T-helper 2 cell treated with Interferon-gamma antibody and Interleukin-4, amounts not matched to agents 100 ng/mL and 5 ng/mL, for 36 hours (primary cell): Measurements from ENCODE around the gene GTPBP4. TPM values are rescaled to one million over a fixed set of nuclear protein-coding genes. Genes with fewer than 3 reads are reported as not detected.
"Not testable (repeated sequence)": the region's sequence is repeated elsewhere in the genome, so short reads cannot be mapped to it uniquely, and the experiment has no call there.

ENCODE experiments used
- intact Hi-C: fragments of 100-400 bp; cut with micrococcal nuclease; formaldehyde crosslinking; loops from one replicate; pipeline ENCODE4 v1.15.1; 2023
- total RNA-seq: library from RNA; stranded (reverse); gene quantifications from 2 replicates; pipeline ENCODE4 v1.2.3, GENCODE V29; 2022

Gene GTPBP4
- total RNA-seq, 1 donor from 2014 or later: 75.6 TPM

DNA sequence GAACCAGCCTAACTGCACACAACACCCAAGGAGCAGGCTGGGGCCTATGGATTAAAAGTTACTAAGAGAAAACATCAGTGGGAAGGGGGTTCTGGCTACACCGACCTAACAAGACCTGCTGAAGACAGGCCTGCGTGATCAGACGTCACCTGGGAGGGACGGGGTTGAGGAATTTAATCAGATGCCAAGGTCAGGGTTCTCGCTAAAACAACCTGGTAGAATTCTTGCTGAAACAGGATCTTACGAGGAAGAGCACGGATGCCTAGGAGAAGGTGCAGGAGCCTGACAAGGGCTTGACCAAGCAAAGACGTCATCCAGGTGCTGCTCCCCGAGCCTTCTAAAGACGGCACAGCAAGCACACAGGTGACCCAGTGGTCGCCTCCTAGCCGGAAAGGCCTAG is 35.9 kb downstream of the GTPBP4 start:
- intact Hi-C loops: no loop called here

- intact Hi-C loops: no loop called here
These were observed 37.4 kb downstream of the GTPBP4 start, which contains the start of gene IDI2 for GRCh38 chr10:1025683-1026082. IDI2 (minus strand) TSS chr10:1025859; CDS start chr10:1024723, 1,136 bp downstream.

GRCh38 chr10:1026578-1026977 is 38.3 kb downstream of the GTPBP4 start:
- intact Hi-C loops: no loop called here

GRCh38 chr10:1029838-1030237 is 41.6 kb downstream of the GTPBP4 start:
- intact Hi-C loops: no loop called here

DNA sequence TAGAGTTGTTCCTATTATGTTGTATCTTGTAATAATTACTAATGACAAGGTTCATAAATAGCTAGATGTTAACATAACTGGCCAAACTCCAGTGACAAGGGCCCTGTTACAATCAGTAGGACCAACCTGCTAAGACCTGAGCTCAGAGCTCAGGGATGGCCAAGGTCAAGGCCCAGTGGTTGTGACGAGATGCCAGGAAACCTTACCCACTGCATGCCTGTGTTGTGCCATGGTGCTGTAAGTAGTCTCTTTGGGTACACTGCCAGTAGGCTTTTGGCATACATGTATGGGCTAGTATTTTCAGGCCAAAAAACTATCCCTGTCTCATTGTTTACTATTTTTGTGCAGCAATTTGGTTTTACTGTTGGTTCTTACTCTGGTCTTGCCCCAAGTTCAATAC is 45.4 kb downstream of the GTPBP4 start:
- intact Hi-C loops: no loop called here

DNA sequence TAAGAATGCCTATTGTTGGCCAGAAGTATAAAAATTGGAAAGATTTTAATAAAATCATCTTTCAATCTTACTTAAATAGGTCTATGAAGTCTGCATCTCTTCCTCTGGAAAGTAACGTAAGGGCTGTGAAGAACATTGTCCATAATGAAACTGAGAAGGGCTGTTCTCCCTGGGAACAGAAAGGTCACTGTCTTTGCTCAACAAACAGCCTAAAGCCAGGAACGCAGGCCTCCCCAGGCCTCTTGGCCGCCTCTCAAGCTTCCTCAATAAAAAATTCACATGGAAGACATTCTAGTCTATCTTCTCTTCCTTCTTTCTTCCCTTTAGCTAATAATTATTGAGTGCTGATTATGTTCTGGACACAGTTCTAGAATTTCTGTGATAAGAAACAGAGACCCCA is 46.5 kb downstream of the GTPBP4 start:
- intact Hi-C loops: no loop called here

- intact Hi-C loops: no loop called here
These were observed 47.0 kb downstream of the GTPBP4 start for GRCh38 chr10:1035201-1035600.

DNA sequence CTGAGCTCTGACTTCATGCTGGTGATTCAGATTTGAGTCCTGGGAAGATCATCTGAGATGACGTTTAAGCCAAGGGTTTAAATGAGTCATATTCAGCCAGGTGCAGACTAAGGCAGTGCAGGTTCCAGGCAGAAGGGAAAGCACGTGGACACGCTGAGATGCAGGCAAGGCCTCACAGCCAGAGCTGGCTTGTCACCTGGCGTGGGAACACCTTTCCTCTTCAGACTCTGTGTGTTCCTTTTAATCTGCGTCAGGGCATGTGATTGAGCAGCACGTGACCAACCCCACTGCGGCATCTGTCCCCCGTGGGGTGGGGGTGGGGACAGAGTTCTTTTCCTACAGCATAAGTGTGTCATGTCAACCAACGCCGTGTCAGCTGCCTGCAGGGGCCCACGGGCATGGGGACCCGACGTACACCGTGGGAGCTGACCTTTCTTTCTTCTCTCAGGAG is 48.1 kb downstream of the GTPBP4 start:
- intact Hi-C loops: no loop called here

DNA sequence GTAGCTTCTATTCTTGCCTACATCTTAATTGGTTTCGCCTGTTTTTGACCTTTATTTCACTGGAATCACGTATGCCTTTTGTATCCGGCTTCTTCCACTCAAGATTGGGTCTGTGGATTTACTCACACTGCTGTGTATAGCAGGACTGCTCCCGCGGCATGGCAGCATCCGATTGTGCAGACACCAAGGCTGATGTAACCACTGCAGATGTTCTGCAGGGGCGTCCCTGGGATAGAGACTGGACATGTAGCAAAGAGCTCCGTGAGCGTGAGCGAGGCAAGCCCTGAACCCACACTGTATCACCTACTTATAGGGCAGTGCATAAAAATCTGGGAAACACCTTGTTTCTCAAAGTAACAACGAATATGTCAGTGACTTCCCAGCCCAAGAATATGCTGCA is 48.9 kb downstream of the GTPBP4 start:
- intact Hi-C loops: no loop called here

DNA sequence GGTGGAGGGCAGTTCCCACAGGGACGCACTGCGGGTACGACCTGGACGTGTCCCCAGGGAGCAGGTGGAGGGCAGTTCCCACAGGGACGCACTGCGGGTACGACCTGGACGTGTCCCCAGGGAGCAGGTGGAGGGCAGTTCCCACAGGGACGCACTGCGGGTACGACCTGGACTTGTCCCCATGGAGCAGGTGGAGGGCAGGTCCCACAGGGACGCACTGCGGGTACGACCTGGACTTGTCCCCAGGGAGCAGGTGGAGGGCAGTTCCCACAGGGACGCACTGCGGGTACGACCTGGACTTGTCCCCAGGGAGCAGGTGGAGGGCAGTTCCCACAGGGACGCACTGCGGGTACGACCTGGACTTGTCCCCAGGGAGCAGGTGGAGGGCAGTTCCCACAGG is 50.5 kb downstream of the GTPBP4 start:
- intact Hi-C loops: not testable (repeated sequence)

- intact Hi-C loops: no loop called here
These were observed 51.9 kb downstream of the GTPBP4 start for GRCh38 chr10:1040133-1040532.

DNA sequence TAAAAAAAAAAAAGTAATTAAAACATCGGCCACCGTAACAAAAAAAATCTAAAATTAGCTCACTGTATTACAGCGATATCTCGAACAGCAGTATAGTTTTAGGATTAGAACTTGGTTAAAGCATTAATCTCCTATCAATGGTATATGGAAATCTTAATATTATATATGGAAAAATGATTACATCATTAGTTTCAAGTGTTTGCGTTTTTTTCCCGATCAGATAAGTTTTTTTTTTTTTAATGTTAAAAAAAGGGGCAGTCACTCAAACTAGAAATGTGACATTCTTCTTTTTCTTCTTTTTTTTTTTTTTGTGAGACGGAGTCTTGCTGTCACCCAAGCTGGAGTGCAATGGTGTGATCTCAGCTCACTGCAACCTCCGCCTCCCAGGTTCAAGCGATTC is 53.3 kb downstream of the GTPBP4 start:
- intact Hi-C loops: no loop called here

DNA sequence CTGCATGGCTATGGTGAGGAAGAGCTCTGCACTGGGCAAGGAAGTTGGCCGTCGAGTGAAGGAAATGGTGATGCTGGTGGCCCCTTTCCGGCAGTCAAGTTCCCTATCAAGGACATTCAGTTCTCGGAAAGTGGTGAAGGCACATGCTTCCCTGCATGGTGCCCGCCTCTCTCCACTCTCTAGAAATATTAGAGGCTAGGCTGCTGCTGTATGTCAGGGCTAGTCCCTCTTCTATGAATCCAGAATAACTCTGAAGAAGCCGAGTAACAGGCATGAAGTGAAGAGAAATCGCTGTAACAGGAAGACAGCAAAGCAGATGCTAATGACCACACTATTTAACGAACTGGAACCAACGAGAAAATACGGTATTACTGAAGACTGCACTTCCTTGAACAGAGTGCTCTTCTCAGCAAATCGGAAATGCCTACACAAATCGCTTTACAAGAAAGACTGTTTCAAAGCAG is 55.3 kb downstream of the GTPBP4 start:
- intact Hi-C loops: no loop called here

DNA sequence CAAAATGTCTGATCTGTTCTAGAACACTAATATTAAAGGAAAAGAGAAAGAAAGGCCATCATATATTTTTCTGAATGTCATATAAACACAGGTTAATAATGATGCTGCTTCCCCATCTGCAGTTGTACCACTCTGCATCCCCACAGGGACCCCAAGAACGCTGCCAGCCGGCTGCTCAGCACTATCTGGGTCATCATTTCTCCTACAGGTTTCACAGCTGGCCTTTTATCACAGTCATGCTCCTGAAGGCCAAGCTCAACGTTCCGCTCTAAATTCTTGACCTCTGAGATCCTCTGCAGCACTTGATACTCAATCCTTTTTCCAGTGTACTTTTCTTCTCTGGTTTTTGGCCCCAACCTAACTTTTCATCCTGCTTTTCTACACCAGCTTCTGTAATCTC is 55.9 kb downstream of the GTPBP4 start:
- intact Hi-C loops: no loop called here

GRCh38 chr10:1044964-1045363 is 56.7 kb downstream of the GTPBP4 start:
- intact Hi-C loops: loop anchor here (5.0 kb wide), 1 partner anchor 908 kb away; the partner anchor contains the start of gene ZMYND11

GRCh38 chr10:1045415-1045814 is 57.2 kb downstream of the GTPBP4 start:
- intact Hi-C loops: loop anchor here (5.0 kb wide), 1 partner anchor 908 kb away; the partner anchor contains the start of gene ZMYND11

GRCh38 chr10:1047937-1048336 is 59.7 kb downstream of the GTPBP4 start:
- intact Hi-C loops: loop anchor here (1.0 to 5.0 kb wide), 2 partner anchors 8 to 911 kb away; partner anchors contain the start of genes WDR37 and ZMYND11

GRCh38 chr10:1048349-1048731 is 60.1 kb downstream of the GTPBP4 start:
- intact Hi-C loops: loop anchor here (1.0 to 5.0 kb wide), 2 partner anchors 8 to 911 kb away; partner anchors contain the start of genes WDR37 and ZMYND11

DNA sequence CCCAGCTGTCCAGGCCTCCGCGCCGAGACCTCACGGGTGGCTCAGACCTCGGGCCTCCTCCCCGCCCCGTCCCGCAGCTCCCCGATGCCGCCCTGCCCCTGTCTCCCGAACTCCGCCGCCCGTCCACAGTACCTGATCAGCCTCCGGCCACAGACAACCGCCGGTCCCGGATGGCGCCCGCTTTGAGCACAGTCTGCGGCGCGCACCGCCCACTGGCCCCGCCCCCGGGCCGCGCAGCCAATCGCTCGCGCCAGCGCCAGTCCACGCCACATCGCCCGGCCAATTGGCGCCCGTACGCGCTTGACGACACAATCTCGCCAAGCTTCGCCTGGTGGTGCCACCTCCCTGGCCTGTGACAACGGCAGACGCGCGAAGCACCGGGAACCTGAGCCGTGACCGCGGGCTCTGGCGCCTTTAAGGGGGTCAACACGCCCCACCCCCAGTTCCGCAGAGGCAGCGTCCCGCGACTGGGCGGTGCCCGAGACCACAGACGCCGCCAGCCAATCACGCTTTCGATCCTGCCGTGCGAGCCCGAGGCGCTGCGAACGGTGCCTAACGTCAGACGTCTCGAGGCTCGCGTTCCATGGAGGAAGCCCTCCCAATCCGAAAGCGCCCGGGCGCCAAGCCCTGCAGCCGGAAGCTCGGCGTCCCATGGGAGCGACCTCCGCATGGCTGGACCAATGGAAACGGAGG is 60.6 kb downstream of the GTPBP4 start, which contains the start of gene IDI1:
Gene IDI1, minus strand, starts transcription at position 388 of the 693 bp plus-strand sequence. Its CDS starts 116 bp downstream, at position 272.
- intact Hi-C loops: loop anchor here (1.0 to 5.0 kb wide), 4 partner anchors 7 to 912 kb away; partner anchors contain the start of genes GTPBP4, LARP4B, WDR37 and ZMYND11

GRCh38 chr10:1049425-1049958 is 61.3 kb downstream of the GTPBP4 start:
- intact Hi-C loops: loop anchor here (1.0 to 5.0 kb wide), 3 partner anchors 61 to 912 kb away; partner anchors contain the start of genes GTPBP4, LARP4B and ZMYND11

GRCh38 chr10:1050145-1050544 is 61.9 kb downstream of the GTPBP4 start:
- intact Hi-C loops: no loop called here

DNA sequence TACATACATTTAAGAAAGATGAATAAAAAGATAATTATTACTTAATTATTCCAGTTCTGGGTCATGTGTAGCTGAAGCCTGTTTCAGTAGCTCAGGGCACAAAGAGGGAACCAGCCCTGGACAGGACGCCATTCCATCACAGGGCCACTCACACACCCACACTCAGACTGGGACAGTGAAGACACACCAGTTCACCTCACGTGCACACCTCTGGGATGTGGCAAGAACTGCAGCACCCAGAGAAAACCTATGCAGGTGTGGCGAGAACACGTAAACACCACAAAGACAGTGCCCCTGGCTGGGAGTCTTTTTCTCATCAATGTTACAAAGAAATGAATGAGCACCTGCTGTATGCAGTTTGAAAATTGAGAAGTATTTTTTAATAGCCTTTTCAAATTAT is 62.3 kb downstream of the GTPBP4 start:
- intact Hi-C loops: no loop called here
